ENCODE results near the gene TJP1.
"Not testable (repeated sequence)": the region's sequence is repeated elsewhere in the genome, so short reads cannot be mapped to it uniquely, and the experiment has no call there.

The TJP1 gene

DNA sequence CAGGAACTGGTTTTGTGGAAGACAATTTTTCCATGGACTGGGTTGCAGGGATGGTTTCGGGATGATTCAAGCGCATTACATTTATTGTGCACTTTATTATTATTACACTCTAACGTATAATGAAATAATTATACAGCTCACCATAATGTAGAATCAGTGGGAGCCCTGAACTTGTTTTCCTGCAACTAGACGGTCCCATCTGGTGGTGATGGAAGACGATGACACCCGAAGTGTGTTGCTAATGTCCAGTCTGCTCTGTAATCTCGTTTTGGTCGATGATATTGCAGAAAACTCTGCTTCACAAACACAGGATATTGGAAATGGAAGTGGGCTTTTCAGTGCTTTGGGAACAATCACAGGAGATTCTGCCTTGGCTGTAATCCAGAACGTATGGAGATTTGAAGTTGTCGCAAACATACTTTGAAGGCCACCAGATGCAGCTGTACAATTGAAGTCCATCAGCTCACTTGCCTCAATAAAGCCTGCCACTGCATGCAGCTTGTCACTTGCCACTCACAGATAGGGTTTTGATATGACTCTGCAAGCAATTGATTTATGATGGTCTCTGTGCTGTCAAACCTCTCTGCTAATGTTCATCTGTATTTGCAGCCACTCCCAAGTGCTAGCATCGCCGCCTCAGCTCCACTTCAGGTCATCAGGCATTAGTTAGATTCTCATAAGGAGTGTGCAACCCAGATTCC is 141.7 kb downstream of the TJP1 start:
- no peak for DNase-seq

DNA sequence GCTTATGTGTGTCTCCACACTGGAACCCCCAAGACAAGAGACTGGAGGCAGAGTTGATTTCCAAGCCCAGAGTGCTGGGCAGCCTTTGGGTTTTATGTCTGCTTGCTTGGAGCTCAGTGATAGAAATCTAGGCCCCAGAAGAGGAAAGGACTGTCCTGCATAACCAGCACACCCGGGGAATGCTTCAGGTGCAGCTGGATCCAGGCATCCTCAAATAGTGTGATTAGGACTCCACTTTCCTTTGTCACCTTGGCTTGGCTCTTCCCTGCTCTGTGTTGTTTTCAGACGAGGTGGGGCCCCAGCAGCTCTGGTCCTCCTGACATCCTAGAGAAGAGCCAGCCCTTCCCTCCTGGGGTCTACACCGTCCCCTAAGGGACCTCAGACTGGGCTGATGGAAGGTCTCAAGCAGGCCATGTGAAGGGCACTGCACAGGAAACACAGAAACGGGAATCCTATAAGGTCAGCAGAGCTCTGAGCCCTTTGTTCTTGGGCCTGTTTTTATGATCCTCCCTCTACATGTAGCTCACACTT is 143.7 kb downstream of the TJP1 start:
- DNase-seq: no peak

DNA sequence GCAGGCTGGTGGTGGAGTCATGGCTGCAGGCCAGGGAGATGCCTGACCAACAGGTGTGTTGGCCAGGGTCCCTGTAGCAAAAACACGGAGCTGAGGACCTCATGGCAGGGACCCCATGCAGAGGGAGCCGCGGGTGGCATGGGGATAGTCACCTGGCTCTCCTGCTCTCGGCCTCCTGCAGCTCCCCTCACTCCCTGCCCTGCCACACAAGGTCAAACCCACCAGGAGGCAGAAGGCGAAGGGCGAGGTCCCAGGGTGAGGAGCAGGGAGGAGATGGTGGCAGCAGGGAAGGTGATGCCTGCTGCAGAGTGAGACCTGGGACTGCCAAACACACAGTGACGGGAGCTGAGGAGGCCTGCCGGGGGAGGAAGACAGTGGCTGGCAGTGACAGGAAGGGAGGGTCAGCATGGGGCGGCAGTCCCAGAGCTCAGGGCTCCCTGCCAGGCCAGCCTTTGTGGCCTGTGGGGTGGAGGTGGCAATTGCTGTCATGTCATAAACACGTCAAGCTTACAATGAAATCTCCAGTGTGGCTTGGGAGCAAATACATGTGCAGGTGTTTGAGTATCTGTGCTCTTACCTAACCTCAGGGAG is 144.3 kb downstream of the TJP1 start:
- DNase-seq: no peak

DNA sequence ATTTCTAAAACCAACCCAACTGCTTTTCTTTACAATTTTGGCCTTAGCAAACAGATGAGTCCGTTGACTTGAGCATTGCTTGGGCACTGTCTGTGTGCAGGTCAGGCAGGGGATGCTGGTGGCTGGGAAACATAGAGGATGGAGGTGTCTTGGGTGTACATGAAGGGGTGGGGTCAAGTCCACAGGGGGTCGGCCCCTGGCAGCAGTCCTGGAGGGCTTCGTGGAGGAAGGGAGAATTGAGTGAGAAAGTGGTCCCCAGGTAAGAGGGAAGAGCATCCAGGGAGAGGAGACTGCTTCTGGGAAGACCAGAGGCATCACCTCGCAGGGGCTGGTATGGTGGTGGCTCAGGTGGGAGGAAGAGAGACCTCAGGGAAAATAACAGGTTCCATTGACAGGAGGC is 144.8 kb downstream of the TJP1 start:
- DNase-seq: no peak

DNA sequence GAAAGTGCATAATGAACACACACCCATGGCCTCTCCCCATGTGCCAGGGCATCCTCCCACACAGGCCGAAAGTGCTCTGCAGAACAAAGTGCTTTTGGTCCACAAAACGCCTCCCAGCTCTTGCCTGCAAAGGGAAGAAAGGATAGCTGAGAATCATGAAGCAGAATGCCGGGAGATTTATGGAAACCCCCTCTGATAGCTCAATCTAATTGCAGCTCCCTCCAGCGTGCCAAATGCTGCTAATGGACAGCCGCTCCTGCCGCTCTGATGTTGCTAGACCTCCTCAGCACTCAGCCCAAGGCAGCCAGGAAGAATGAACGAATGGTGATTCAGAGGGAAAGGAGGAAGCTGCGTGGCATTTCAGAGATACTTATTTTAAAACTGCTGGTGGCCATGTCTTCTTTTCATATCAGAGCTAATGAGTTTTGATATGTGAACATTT is 145.3 kb downstream of the TJP1 start:
- DNase-seq: no peak

DNA sequence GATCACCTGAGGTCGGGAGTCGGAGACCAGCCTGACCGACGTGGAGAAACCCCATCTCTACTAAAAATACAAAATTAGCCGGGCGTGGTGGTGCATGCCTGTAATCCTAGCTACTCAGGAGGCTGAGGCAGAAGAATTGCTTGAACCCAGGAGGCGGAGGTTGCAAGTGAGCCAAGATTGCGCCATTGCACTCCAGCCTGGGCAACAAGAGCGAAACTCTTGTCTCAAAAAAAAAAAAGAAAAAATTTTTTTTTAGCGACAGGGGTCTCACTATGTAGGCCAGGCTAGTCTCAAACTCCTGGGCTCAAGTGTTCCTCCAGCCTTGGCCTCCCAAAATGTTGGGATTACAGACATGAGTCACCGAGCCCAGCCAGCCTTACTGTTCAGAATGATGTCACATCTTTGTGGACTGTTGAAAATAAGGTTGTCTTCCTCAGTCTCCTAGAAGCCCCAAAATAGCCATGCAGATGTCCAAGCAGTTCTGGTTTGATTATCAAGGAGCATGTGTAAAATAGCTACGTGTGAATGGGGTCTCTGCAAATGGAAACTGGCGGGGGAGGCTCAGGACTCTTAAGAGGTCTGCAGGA is 145.8 kb downstream of the TJP1 start:
- DNase-seq: not testable (repeated sequence)

DNA sequence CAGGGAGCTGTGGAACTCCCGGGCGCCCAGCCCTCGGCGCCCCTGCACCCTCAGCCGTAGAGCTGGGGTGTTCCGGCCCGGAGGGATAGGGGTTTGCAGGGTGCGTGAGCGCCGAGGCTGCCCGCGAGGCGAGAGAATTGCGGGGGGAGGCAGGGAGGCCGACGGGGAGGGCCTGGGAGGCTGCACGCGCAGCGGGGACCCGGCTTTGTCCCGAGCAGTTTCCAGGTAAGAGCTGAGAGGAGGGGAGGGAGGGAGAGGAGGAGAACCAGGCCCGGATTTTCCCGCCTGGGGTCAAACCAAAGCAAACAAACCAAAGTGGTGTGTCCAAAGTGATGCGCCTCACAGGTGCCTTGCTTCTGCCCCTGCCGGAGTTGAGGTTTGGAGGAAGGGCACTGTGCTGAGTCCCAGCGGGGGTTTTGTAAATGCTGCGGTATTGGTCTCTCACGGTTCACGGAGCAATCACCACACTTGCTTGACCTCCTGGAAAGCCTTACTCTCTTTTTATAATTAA is 146.4 kb downstream of the TJP1 start:
- no peak for DNase-seq

DNA sequence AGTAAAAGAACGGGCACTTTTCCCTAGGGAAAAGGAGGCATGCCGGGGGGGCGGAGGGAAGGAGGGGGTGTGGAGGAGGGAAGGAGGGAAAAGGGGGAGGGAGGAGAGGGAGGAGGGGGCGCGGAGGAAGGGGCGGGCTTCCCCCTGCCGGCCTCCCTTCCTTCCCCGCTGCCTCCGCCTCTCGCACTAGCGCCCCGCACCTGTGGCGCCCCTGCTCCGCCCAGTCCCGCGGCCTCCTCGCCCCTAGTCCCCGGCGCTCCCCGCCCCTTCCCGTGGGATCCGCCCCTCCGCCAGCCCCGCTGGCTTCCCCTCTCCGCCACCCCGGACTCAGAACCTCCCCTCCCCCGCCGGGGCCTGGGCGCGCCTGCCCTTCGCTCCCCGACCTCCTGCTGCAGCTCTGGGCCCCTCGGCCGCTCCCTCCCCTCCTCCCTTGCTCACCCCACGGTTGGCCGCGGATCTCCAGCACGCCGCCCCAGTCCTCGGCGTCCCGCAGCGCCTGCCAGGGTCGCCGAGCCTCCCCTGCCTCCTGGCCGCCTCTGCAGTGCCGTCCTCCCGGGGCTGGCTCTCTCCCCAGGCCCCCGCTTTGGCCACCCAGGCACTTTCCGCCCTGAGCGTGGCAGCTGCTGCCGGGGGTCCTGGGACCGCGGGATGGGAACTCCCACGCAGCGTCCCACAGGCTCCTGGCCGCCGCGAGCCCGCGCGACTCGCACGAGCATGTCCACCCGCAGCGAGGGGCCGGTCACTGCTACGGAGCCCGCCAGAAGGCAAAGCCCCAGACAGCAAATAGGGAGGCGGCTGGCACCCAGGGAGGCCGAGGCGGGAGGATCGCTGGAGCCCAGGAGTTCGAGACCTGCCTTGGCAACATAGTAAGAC is 147.4 kb downstream of the TJP1 start:
- DNase-seq: no peak

DNA sequence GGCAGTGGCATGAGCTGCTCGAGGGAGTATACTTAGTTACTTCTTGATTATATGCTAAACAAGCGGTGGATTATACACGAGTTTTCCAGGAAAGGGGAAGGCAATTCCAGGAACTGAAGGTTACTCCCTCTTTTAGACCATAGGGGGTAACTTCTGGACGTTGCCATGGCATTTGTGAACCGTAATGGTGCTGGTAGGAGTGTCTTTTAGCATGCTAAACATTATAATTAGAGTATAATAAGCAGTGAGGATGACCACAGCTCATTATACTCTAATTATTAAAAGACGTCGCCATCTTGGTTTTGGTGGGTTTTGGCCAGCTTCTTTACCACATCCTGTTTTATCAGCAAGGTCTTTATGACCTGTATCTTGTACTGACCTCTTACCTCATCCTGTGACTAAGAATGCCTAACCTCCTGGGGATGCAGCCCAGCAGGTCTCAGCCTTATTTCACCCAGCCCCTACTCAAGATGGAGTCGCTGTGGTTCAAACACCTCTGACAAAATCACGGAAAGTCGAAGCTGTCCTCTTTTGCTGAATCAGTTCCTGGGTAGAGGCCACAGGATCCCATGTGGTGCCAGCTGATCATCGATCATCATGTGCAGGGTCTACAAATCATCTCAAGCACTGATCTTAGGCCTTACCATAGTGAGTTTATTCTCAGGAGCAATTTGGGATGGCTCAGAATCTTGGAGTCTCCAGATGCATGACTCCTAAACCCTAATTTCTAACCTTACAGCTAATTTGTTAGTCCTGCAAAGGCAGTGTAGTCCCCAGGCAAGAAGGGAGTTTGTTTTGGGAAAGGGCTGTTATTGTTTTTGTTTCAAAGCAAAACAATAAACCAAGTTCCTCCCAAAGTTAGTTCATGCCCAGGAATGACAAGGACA is 149.1 kb downstream of the TJP1 start:
- DNase-seq: no peak

DNA sequence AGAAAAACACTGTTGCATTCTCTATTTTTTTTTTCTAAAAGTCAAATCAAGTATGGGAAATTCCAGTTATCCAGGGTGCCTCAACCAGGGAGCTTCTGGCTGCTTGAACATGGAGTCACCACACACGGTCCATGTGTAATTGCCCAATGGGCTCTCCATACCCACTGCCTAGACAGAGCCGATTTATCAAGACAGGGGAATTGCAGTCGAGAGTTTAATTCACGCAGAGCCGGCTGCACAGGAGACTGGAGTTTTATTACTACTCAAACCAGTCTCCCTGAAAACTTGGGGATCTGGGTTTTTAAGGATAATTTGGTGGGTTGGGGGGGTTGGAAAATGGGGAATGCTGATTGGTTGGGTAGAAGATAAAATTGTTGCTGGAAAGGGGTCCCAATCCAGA is 149.8 kb downstream of the TJP1 start:
- DNase-seq: no peak

DNA sequence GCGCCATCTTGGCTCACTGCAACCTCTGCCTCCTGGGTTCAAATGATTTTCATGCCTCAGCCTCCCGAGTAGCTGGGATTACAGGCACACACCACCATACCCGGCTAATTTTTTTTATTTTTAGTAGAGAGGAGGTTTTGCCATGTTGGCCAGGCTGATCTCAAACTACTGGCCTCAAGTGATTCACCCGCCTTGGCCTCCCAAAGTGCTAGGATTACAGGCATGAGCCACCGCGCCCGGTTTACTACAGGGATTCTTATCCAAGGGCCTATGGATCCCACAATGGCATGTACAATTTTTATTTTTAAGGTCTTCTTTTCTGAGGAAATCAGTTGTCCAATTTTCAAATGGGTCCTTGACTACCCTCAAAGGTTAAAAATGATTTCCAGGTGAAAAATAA is 150.2 kb downstream of the TJP1 start:
- DNase-seq: not testable (repeated sequence)

DNA sequence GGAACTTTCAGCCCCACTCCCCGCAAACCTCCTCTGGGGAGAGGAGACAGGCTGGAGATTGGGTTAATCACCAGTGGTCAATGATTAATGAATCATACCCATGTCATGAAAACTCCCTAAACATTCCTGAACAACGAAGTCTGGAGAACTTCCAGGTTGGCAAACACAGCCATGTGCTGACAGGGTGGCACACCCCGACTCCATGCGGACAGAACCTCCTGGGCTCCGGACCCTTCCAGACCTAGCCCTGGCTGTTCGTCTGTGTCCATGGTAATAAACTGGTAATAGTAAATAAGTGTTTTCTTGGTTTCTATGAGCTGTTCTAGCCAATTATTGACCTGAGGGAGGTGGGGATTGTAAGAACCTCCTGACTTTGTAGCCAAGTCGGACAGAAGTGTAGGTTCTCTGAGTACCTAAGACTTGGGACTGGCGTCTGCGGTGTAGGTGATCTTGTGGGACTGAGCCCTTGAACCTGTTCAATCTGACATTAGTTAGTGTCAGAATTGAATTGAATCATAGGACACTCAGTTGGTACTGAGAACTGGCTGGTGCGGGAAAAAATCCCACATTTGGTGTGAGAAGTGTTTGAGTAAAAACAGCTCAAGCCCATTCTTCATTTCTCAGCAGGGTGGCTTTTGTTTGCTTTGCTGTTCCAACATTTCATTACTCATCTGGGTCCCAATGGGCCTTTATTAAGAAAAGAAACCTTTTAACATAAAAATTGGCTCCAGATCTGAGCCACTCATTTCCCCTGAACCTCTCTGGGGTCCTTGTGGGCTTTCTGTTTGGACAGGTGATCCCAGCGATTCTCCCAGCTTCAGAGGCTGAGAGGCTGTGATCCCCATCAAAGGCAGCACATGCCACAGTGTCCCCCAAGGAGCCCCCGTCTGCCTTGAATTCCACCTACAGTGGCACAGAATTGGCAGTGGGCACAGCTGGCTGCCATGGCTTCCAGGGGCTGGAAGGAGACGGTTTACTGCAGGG is 151.0 kb downstream of the TJP1 start:
- DNase-seq: no peak

DNA sequence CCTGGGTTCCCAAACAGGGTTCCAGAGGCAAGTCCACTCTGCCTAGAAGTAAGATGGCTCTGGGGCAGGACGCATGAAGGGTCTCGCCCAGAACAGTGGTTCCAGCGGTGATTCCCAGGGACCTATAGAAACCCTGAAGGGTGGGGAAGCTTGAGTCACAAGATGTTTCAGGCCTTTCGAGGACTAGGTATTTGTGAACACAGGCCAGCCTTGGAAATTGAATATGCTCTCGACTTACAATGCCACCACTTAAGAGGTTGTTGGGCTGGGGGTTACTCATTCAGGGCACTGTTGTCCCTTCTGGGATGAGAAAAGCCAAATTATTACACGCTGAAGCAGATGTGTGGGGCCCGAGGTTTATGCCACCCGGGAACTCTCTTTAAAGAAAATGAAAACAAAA is 152.0 kb downstream of the TJP1 start:
- no peak for DNase-seq

DNA sequence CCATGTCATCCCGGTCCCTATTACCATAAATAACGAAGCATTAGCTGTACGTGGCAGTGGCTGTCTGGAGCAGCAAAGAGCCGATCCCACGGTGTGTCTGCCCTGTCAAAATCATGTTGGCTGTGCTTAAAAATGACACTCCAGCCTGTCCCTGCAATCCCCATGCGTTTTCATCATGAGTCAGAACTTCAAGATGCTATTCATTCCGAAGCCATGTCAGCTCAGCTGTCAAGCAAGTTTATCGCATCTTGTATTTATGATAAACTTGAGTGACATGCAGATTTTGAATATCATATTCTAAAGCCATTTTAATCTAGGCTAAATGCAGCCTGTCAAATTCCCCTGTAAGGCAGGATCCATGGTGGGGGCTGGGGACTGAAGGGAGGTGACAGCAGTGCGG is 152.4 kb downstream of the TJP1 start:
- no peak for DNase-seq

DNA sequence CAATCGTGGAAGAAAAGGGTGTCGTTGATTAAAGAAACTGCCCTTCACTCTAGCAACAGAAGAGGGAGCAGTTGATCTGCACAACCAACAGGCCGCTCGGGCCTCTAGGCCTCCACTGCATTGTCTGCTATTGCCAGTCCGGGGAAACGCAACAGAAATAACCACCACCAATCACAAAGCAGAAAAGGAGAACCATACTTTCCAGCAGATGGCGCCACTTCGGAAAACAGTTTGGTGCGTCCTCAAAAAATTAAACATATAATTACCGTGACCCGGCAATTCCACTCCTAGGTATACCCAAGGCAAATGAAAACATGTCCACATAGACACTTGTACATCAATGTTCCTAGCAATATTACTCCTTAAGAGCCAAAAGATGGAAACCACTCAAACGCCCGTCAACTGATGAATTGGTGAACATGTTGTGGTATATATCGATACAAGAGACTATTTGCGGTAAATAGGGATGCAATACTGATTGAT is 154.1 kb downstream of the TJP1 start:
- peak; percentile 70 to 79 for DNase-seq

DNA sequence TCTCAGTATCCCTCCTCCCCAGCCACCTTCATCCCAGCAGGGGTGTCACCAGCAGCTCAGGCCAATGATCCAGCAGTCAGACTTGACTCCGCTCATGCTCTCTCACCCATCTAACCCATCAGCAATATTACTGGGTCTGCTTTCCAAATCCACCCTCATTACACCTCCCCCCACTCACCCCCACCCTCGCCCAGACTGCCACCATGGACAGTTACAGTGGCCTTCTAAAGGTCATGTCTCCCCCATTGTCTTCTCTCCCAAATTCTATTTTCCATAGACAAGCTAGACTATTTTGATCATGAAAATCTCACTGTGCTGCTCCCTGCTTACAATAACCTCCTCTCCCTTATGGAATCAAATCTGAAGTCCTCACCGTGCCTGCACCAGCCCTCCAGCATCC is 156.0 kb downstream of the TJP1 start:
- no peak for DNase-seq

DNA sequence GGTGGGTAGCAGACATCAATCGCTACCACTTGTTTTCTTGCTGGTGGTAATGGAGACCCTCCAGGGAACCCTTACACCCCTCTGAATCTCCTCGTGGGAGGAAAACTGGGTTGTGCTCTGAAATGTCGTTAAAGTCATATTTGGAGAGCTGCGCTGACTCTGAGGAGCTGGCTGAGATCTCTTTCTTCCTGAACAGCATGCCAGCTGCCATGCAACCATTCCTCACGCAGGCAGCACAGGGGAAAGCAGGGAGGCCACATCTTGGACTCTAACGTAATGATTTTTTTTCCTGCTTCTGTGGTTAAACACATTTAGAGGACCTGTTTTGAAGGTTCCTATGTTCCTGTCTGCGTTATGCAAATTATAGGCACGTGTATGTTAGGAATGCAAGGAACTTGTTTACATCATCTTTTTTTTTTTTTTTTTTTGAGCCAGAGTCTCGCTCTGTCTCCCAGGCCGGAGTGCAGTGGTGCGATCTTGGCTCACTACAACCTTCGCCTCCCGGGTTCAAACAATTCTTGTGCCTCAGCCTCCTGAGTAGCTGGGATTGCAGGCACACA is 156.7 kb downstream of the TJP1 start:
- DNase-seq: no peak

DNA sequence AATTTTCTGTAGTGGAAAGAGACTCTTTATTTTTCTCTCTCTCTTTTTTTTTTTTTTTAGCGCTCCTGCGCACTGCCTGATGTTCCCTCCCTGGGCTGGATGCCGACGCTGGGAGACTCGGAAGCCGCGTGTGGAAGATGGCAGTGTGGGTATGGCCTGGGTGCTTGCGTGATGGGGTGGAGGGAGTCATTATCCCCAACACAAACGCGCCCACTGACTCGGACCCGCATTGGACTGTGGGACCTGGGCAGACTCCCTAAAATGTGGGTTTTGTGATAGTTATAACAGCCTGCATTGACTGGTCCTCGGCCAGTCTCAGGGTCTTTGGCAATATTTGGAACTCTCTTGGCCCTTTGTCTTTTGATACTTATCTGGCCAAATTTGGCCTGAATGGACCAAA is 157.9 kb downstream of the TJP1 start:
- DNase-seq: no peak

DNA sequence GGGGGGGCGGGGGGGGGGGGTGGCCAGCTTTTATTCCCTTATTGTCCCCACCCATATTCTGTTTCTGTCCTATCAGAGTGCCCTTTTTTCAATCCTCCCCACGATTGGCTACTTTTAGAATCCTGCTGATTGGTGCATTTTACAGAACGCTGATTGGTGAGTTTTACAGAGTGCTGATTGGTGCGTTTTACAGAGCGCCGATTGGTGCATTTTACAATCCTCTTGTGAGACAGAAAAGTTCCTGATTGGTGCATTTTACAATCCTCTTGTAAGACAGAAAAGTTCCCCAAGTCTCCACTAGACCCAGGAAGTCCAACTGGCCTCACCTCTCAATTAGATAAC is 164.8 kb downstream of the TJP1 start:
- not testable (repeated sequence) for DNase-seq
